Lower leg skin (tissue), 3 donors: ENCODE data around the gene LGI4.

Source experiments
- CTCF ChIP-seq, 3 donors: fragments of 450-650 bp; IDR thresholded peaks; one replicate each; pipeline ENCODE4 v1.5.1; 2016; ENCODE audit warnings: antibody characterized with exemption in 3 of 3, mild to moderate bottlenecking in 3 of 3, moderate library complexity in 2 of 3
- POLR2A ChIP-seq, 2 donors: fragments of 450-650 bp; IDR thresholded peaks; one replicate each; pipeline ENCODE4 v1.6.1; 2016 to 2017; ENCODE audit warnings: antibody characterized with exemption in 2 of 2, mild to moderate bottlenecking in 1 of 2, moderate library complexity in 1 of 2

- TF ChIP-seq CTCF (IDR thresholded peaks at IDR 0.05) (no peak), POLR2A (IDR thresholded peaks at IDR 0.05) (no peak)
These were observed 17.7 kb downstream of the LGI4 start for GRCh38 chr19:35117116-35117515.
